OCI-LY7 (cell line): Measurements from ENCODE around the gene LRRK1. TPM values are rescaled to one million over a fixed set of nuclear protein-coding genes. Genes with fewer than 3 reads are reported as not detected.

Experiments
- BruUV-seq: library from RNA; stranded (reverse); fragments of 400-500 nt; replicated peaks from 2 replicates; lab custom pipeline; 2021; lab: Mats Ljungman, UMichigan
- CTCF ChIA-PET: fragments of 300-600 bp; sonication (Branson Sonifier 250); formaldehyde crosslinking; loops from one replicate; lab custom pipeline; 2022; ENCODE audit warnings: antibody characterized with exemption; ENCODE audit not compliant: unreplicated experiment; lab: Charles Lee
- POLR2A ChIA-PET: fragments of 300-600 bp; sonication (Branson Sonifier 250); formaldehyde crosslinking; loops from one replicate; lab custom pipeline; 2022; ENCODE audit warnings: antibody characterized with exemption; lab: Charles Lee
- DNase-seq: peaks from one replicate; pipeline ENCODE4 v3.0.0-alpha.2; 2015; ENCODE audit warnings: low spot score
- H2AFZ ChIP-seq: fragments of 200-600 bp; sonication (generic), shearing (Covaris generic); 2 replicates; pipeline ENCODE4 v1.6.1; 2014; ENCODE audit warnings: mild to moderate bottlenecking, antibody characterized with exemption, low read length, moderate library complexity
- H3K27ac ChIP-seq: fragments of 200-600 bp; sonication (generic); 2 replicates; pipeline ENCODE4 v1.5.1; 2014; ENCODE audit warnings: mixed run types, low read depth, mild to moderate bottlenecking, moderate library complexity, low read length, inconsistent platforms; ENCODE audit not compliant: poor library complexity, severe bottlenecking
- H3K36me3 ChIP-seq: fragments of 200-600 bp; sonication (generic); 2 replicates; pipeline ENCODE4 v1.6.1; 2014; ENCODE audit warnings: mild to moderate bottlenecking, antibody characterized with exemption, low read length, moderate library complexity, mixed read lengths; ENCODE audit not compliant: insufficient read depth
- H3K4me1 ChIP-seq: fragments of 200-600 bp; sonication (generic); 2 replicates; pipeline ENCODE4 v1.5.1; 2014; ENCODE audit warnings: mild to moderate bottlenecking, low read length; ENCODE audit not compliant: insufficient read depth, poor library complexity, severe bottlenecking
- H3K4me2 ChIP-seq: fragments of 200-600 bp; sonication (generic); 2 replicates; pipeline ENCODE4 v1.6.1; 2014; ENCODE audit warnings: mild to moderate bottlenecking, low read length
- H3K4me3 ChIP-seq: fragments of 200-600 bp; sonication (generic); 2 replicates; pipeline ENCODE4 v1.5.1; 2014; ENCODE audit warnings: mild to moderate bottlenecking, low read depth, low read length; ENCODE audit not compliant: poor library complexity, severe bottlenecking
- H3K79me2 ChIP-seq: fragments of 200-600 bp; sonication (generic); 2 replicates; pipeline ENCODE4 v1.6.1; 2016; ENCODE audit warnings: low read depth, mild to moderate bottlenecking, low read length, moderate library complexity, mixed read lengths; ENCODE audit not compliant: insufficient read depth
- H3K9me2 ChIP-seq: fragments of 200-600 bp; sonication (generic); 2 replicates; pipeline ENCODE4 v1.6.1; 2016; ENCODE audit warnings: mild to moderate bottlenecking, low read length, mixed read lengths; ENCODE audit not compliant: insufficient read depth
- H3K9me3 ChIP-seq: fragments of 200-600 bp; sonication (generic); 2 replicates; pipeline ENCODE4 v1.6.1; 2014; ENCODE audit warnings: mild to moderate bottlenecking, mixed run types, low read length, mixed read lengths
- H4K20me1 ChIP-seq: fragments of 200-600 bp; sonication (generic); 2 replicates; pipeline ENCODE4 v1.6.1; 2014; ENCODE audit warnings: mild to moderate bottlenecking, antibody characterized with exemption, low read length, moderate library complexity, mixed read lengths; ENCODE audit not compliant: insufficient read depth
- CTCF ChIP-seq: fragments of 200-600 bp; sonication (generic); conservative IDR thresholded peaks from 2 replicates; pipeline ENCODE4 v1.5.1; 2014; ENCODE audit warnings: mild to moderate bottlenecking, antibody characterized with exemption, low read length, moderate library complexity, mixed read lengths
- EZH2phosphoT487 ChIP-seq: fragments of 200-600 bp; sonication (generic); IDR thresholded peaks from 2 replicates; pipeline ENCODE4 v1.6.1; 2018; ENCODE audit warnings: low read depth, borderline replicate concordance, mild to moderate bottlenecking, mixed run types, antibody characterized with exemption, low read length, moderate library complexity, mixed read lengths
- intact Hi-C: fragments of 100-400 bp; cut with micrococcal nuclease; formaldehyde crosslinking; loops from one replicate; pipeline ENCODE4 v1.10.0; 2022; ENCODE audit not compliant: unreplicated experiment
- total RNA-seq, 2 experiments: library from RNA; depleted of rRNA in 1 of 2; stranded (reverse); fragments of >200 nt in 1 of 2; shearing (Covaris generic) in 1 of 2; gene quantifications; 2 replicates each; pipeline ENCODE4 v1.2.3, GENCODE V29; 2014 to 2022

LRRK1 gene
- total RNA-seq, 2 experiments from 2014 or later: 92.3 to 233 TPM

- H2AFZ ChIP-seq: no peak overlapping the region
- H3K9me3 ChIP-seq: peaks cover 12% of the 10 kb centered on the region
- POLR2A ChIA-PET: interaction anchor here (1.2 kb wide), 1 partner anchor 73 kb away, joined by 3 read pairs; no protein-coding TSS in a partner anchor
- no peak overlapping the region for H3K27ac ChIP-seq
- no peaks in the 10 kb centered on the region for H3K9me2 ChIP-seq
- intact Hi-C loops: no loop called here
- no peaks in the 10 kb centered on the region for H3K4me1 ChIP-seq
- no peaks in the 10 kb centered on the region for H4K20me1 ChIP-seq
- H3K36me3 ChIP-seq: peaks cover 97% of the 10 kb centered on the region
- H3K4me3 ChIP-seq: no peak overlapping the region
- DNase-seq: no peak
- CTCF ChIA-PET: no interaction called here
- TF ChIP-seq CTCF: no peak
- no peak for TF ChIP-seq EZH2phosphoT487
- no peak overlapping the region for H3K4me2 ChIP-seq
- peaks cover 3% of the 10 kb centered on the region; the same call in 1 of the 2 replicates for H3K79me2 ChIP-seq
- BruUV-seq: no TSS peak
Observed at GRCh38 chr15:101000271-101000681, 81.1 kb downstream of the LRRK1 start.

GRCh38 chr15:101001056-101001455 lies 81.9 kb downstream of the LRRK1 start:
- Histone ChIP-seq H3K4me1 (peaks cover 5% of the 10 kb centered on the region), H3K79me2 (peaks cover 3% of the 10 kb centered on the region; the same call in 1 of the 2 replicates), H3K36me3 (peaks cover 97% of the 10 kb centered on the region), H2AFZ (no peak overlapping the region), H4K20me1 (no peaks in the 10 kb centered on the region), H3K4me3 (no peak overlapping the region), H3K9me2 (no peaks in the 10 kb centered on the region), H3K27ac (no peak overlapping the region), H3K9me3 (peaks cover 12% of the 10 kb centered on the region), H3K4me2 (no peak overlapping the region)
- POLR2A ChIA-PET: interaction anchor here (1.0 kb wide), 2 partner anchors 10 to 83 kb away, joined by 3 read pairs; no protein-coding TSS in a partner anchor
- TF ChIP-seq EZH2phosphoT487 (no peak), CTCF (no peak)
- CTCF ChIA-PET: no interaction called here
- intact Hi-C loops: no loop called here
- BruUV-seq: no TSS peak
- no peak for DNase-seq

- no TSS peak for BruUV-seq
- no peak overlapping the region for H2AFZ ChIP-seq
- no peaks in the 10 kb centered on the region for H3K9me2 ChIP-seq
- ChIA-PET CTCF (interaction anchor here (0.6 kb wide), 1 partner anchor 67 kb away, joined by 3 read pairs; no protein-coding TSS in a partner anchor), POLR2A (interaction anchor here (1.0 kb wide), 2 partner anchors 9 to 84 kb away, joined by 3 read pairs; no protein-coding TSS in a partner anchor)
- H3K79me2 ChIP-seq: peaks cover 3% of the 10 kb centered on the region; the same call in 1 of the 2 replicates
- peaks cover 96% of the 10 kb centered on the region for H3K36me3 ChIP-seq
- H3K9me3 ChIP-seq: peaks cover 12% of the 10 kb centered on the region
- H4K20me1 ChIP-seq: no peaks in the 10 kb centered on the region
- intact Hi-C loops: no loop called here
- DNase-seq: no peak
- no peak overlapping the region for H3K4me2 ChIP-seq
- peaks cover 13% of the 10 kb centered on the region for H3K4me1 ChIP-seq
- H3K4me3 ChIP-seq: no peak overlapping the region
- no peak overlapping the region for H3K27ac ChIP-seq
- TF ChIP-seq CTCF: no peak
Observed at GRCh38 chr15:101001796-101002195, 82.6 kb downstream of the LRRK1 start.
